KG1 (cell line): Measurements from ENCODE around the gene RGMA.
"Not testable (repeated sequence)": the region's sequence is repeated elsewhere in the genome, so short reads cannot be mapped to it uniquely, and the experiment has no call there.

Source experiments
- DNase-seq: peaks from one replicate; lab custom pipeline; 2025; lab: John Stamatoyannopoulos, UW

RGMA gene

GRCh38 chr15:93047621-93048425 is 41.2 kb downstream of the RGMA start:
- no peak for DNase-seq

- no peak for DNase-seq
Observed at GRCh38 chr15:93046721-93047120, 42.3 kb downstream of the RGMA start.

- no peak for DNase-seq
Observed at GRCh38 chr15:93046120-93046519, 42.9 kb downstream of the RGMA start.

- no peak for DNase-seq
Observed at GRCh38 chr15:93045191-93045785, 43.7 kb downstream of the RGMA start.

- no peak for DNase-seq
Observed at GRCh38 chr15:93044301-93045190, 44.5 kb downstream of the RGMA start.

GRCh38 chr15:93043621-93044300 is 45.2 kb downstream of the RGMA start:
- no peak for DNase-seq

- DNase-seq = no peak
Observed at GRCh38 chr15:93042691-93043378, 46.2 kb downstream of the RGMA start.

GRCh38 chr15:93042211-93042610 is 46.8 kb downstream of the RGMA start:
- no peak for DNase-seq

GRCh38 chr15:93041159-93041547 is 47.9 kb downstream of the RGMA start:
- DNase-seq = no peak

- DNase-seq = no peak
Observed at GRCh38 chr15:93040288-93041158, 48.5 kb downstream of the RGMA start.

GRCh38 chr15:93039562-93040287 is 49.3 kb downstream of the RGMA start:
- DNase-seq = not testable (repeated sequence)

- DNase-seq = no peak
Observed at GRCh38 chr15:93037820-93038705, 50.9 kb downstream of the RGMA start.

- DNase-seq = no peak
Observed at GRCh38 chr15:93036951-93037819, 51.8 kb downstream of the RGMA start.

GRCh38 chr15:93035953-93036810 is 52.8 kb downstream of the RGMA start:
- no peak for DNase-seq

GRCh38 chr15:93035092-93035915 is 53.7 kb downstream of the RGMA start:
- DNase-seq = no peak

- no peak for DNase-seq
Observed at GRCh38 chr15:93034512-93034911, 54.5 kb downstream of the RGMA start.
